Endodermal cell (in vitro differentiated cells): ENCODE results near the gene HMG20B. TPM values are rescaled to one million over a fixed set of nuclear protein-coding genes. Genes with fewer than 3 reads are reported as not detected.
A peak's percentile ranks its signal among the peaks of the same experiment; 100 is the strongest.

Experiments
- DNase-seq: peaks from one replicate; pipeline ENCODE4 v3.0.0-alpha.2; 2017
- H3K27ac ChIP-seq: 2 replicates; pipeline ENCODE4 v1.5.1; 2013; ENCODE audit warnings: mild to moderate bottlenecking, low read depth, low read length, moderate library complexity
- H3K27me3 ChIP-seq: 2 replicates; pipeline ENCODE4 v1.6.1; 2013; ENCODE audit warnings: mild to moderate bottlenecking, low read length, moderate library complexity; ENCODE audit not compliant: insufficient read depth, control insufficient read depth, poor library complexity, severe bottlenecking
- H3K36me3 ChIP-seq: 2 replicates; pipeline ENCODE4 v1.7.0; 2013; ENCODE audit warnings: mild to moderate bottlenecking, low read length, moderate library complexity; ENCODE audit not compliant: control insufficient read depth, insufficient read depth
- H3K4me1 ChIP-seq: one replicate; pipeline ENCODE4 v1.7.0; 2013; ENCODE audit warnings: low read length; ENCODE audit not compliant: control insufficient read depth, insufficient read depth
- H3K4me3 ChIP-seq: 2 replicates; pipeline ENCODE4 v1.5.1; 2013; ENCODE audit warnings: mild to moderate bottlenecking, low read length, moderate library complexity
- H3K9ac ChIP-seq: 2 replicates; pipeline ENCODE4 v1.6.1; 2013; ENCODE audit warnings: mild to moderate bottlenecking, low read length, moderate library complexity; ENCODE audit not compliant: poor library complexity, severe bottlenecking; ENCODE audit errors: extremely low read depth
- H3K9me3 ChIP-seq: 2 replicates; pipeline ENCODE4 v1.6.1; 2013; ENCODE audit warnings: mild to moderate bottlenecking, low read length, moderate library complexity; ENCODE audit not compliant: control insufficient read depth
- H3K27ac Mint-ChIP-seq: 2 replicates; pipeline ENCODE4 v1.8.0; 2020; ENCODE audit warnings: mixed read lengths
- H3K27me3 Mint-ChIP-seq: 2 replicates; pipeline ENCODE4 v1.8.0; 2021; ENCODE audit warnings: mild to moderate bottlenecking, mixed read lengths; ENCODE audit not compliant: insufficient read depth
- H3K36me3 Mint-ChIP-seq: 2 replicates; pipeline ENCODE4 v1.8.0; 2020; ENCODE audit warnings: low read depth, mixed read lengths
- H3K4me1 Mint-ChIP-seq: 2 replicates; pipeline ENCODE4 v1.8.0; 2020; ENCODE audit warnings: mixed read lengths
- H3K4me3 Mint-ChIP-seq: 2 replicates; pipeline ENCODE4 v1.8.0; 2020; ENCODE audit warnings: mild to moderate bottlenecking, moderate library complexity, mixed read lengths
- H3K9me3 Mint-ChIP-seq: 2 replicates; pipeline ENCODE4 v1.8.0; 2020; ENCODE audit warnings: mild to moderate bottlenecking, mixed read lengths
- CTCF ChIP-seq: fragments of 200-600 bp; sonication (generic); conservative IDR thresholded peaks from 2 replicates; pipeline ENCODE4 v1.5.0; 2021; ENCODE audit warnings: antibody characterized with exemption, mild to moderate bottlenecking
- WGBS, 2 experiments: methylation state at CpG; one replicate each; pipeline versions ENCODE4 v1.1.5 to v1.1.7; 2013; ENCODE audit warnings: missing lambda C conversion rate in 2 of 2, mixed read lengths in 1 of 2; ENCODE audit not compliant: insufficient coverage in 1 of 2, insufficient read length in 1 of 2; 5-methylcytosine and 5-hydroxymethylcytosine counted together
- total RNA-seq, 2 donors: library from RNA; stranded (reverse); fragmentation: NEBNext Ultra II Directional in 1 of 2; extraction: Animal tissue kit (Norgen Biotek cat#: 25700) in 1 of 2; gene quantifications; 2 replicates in 1 of 2; 3 replicates in 1 of 2; pipeline ENCODE4 v1.2.1, GENCODE V29; 2021

Gene HMG20B
- total RNA-seq, 2 donors from 2014 or later = 80.7 to 102 TPM

GRCh38 chr19:3545669-3546034, 27.1 kb upstream of the HMG20B start:
- Mint-ChIP-seq H3K27me3 (no peaks in the 10 kb centered on the region), H3K4me3 (no peak overlapping the region), H3K4me1 (no peaks in the 10 kb centered on the region), H3K27ac (no peak overlapping the region), H3K9me3 (no peaks in the 10 kb centered on the region), H3K36me3 (peaks cover 11% of the 10 kb centered on the region)
- Histone ChIP-seq H3K4me3 (no peak overlapping the region), H3K27ac (no peak overlapping the region), H3K9me3 (no peaks in the 10 kb centered on the region), H3K27me3 (no peaks in the 10 kb centered on the region), H3K4me1 (no peaks in the 10 kb centered on the region), H3K9ac (no peak overlapping the region), H3K36me3 (peaks cover 14% of the 10 kb centered on the region)
- TF ChIP-seq CTCF = no peak
- WGBS, 2 experiments = 92% methylated on average over 9 to 10 of the region's 10 CpGs
- no peak for DNase-seq

GRCh38 chr19:3546119-3546518, 26.6 kb upstream of the HMG20B start:
- Histone ChIP-seq H3K4me3 (no peak overlapping the region), H3K9me3 (no peaks in the 10 kb centered on the region), H3K27ac (no peak overlapping the region), H3K4me1 (no peaks in the 10 kb centered on the region), H3K9ac (no peak overlapping the region), H3K36me3 (peaks cover 14% of the 10 kb centered on the region), H3K27me3 (no peaks in the 10 kb centered on the region)
- TF ChIP-seq CTCF = no peak
- Mint-ChIP-seq H3K4me3 (no peak overlapping the region), H3K4me1 (no peaks in the 10 kb centered on the region), H3K27ac (no peak overlapping the region), H3K36me3 (peaks cover 14% of the 10 kb centered on the region), H3K27me3 (no peaks in the 10 kb centered on the region), H3K9me3 (no peaks in the 10 kb centered on the region)
- DNase-seq = no peak
- WGBS, 2 experiments = 97% methylated on average over 10 to 23 of the region's 23 CpGs

- H3K4me3 Mint-ChIP-seq = no peak overlapping the region
- no peak overlapping the region for H3K27ac Mint-ChIP-seq
- H3K27me3 ChIP-seq = no peaks in the 10 kb centered on the region
- no peak overlapping the region for H3K9ac ChIP-seq
- H3K4me1 Mint-ChIP-seq = no peaks in the 10 kb centered on the region
- DNase-seq = peak; percentile 68
- H3K4me1 ChIP-seq = no peaks in the 10 kb centered on the region
- no peaks in the 10 kb centered on the region for H3K27me3 Mint-ChIP-seq
- H3K9me3 Mint-ChIP-seq = no peaks in the 10 kb centered on the region
- H3K9me3 ChIP-seq = no peaks in the 10 kb centered on the region
- H3K27ac ChIP-seq = no peak overlapping the region
- peak; percentile 78 for TF ChIP-seq CTCF
- no peak overlapping the region for H3K4me3 ChIP-seq
- 92 to 97% methylated on average over 11 to 15 of the region's 15 CpGs for WGBS, 2 experiments
- H3K36me3 Mint-ChIP-seq = peaks cover 14% of the 10 kb centered on the region
- peaks cover 14% of the 10 kb centered on the region for H3K36me3 ChIP-seq
These were observed 25.4 kb upstream of the HMG20B start for GRCh38 chr19:3547301-3547731.
